ENCODE data around the gene ZBTB18. TPM values are rescaled to one million over a fixed set of nuclear protein-coding genes. Genes with fewer than 3 reads are reported as not detected.
A peak's percentile ranks its signal among the peaks of the same experiment; 100 is the strongest.

Gene ZBTB18
- total RNA-seq, 2 donors from 2014 or later: 9.6 to 10.3 TPM

- H3K36me3 Mint-ChIP-seq (ENCODE audit: insufficient read depth in 2 of 2): no peaks in the 10 kb centered on the region
- peak; percentile 89 to 91 for ATAC-seq (replicated peaks in 1 of 2)
- H3K9me3 Mint-ChIP-seq: no peaks in the 10 kb centered on the region
- H3K4me3 Mint-ChIP-seq: peak overlapping the region; percentile 78 to 84
- peak; percentile 43 to 51 for DNase-seq
- peaks cover 16% of the 10 kb centered on the region for H3K27me3 Mint-ChIP-seq (ENCODE audit: low read depth)
- H3K27ac Mint-ChIP-seq: no peak overlapping the region
- H3K4me1 Mint-ChIP-seq (ENCODE audit: low read depth): peaks cover 23% of the 10 kb centered on the region
Measured at GRCh38 chr1:244074559-244075171, 23.6 kb downstream of the ZBTB18 start.

- Mint-ChIP-seq H3K36me3 (ENCODE audit: insufficient read depth in 2 of 2) (no peaks in the 10 kb centered on the region), H3K27ac (no peak overlapping the region), H3K27me3 (ENCODE audit: low read depth) (peaks cover 11% of the 10 kb centered on the region), H3K4me3 (peak overlapping the region; percentile 78 to 84), H3K9me3 (no peaks in the 10 kb centered on the region), H3K4me1 (ENCODE audit: low read depth) (peaks cover 23% of the 10 kb centered on the region)
- DNase-seq (no peak), ATAC-seq (replicated peaks in 1 of 2) (peak; percentile 30 to 39)
Measured at GRCh38 chr1:244075247-244075722, 24.2 kb downstream of the ZBTB18 start.

GRCh38 chr1:244076740-244077139 lies 25.7 kb downstream of the ZBTB18 start:
- Mint-ChIP-seq H3K4me1 (ENCODE audit: low read depth) (peaks cover 23% of the 10 kb centered on the region), H3K4me3 (no peak overlapping the region), H3K27me3 (ENCODE audit: low read depth) (peaks cover 11% of the 10 kb centered on the region), H3K9me3 (no peaks in the 10 kb centered on the region), H3K27ac (no peak overlapping the region), H3K36me3 (ENCODE audit: insufficient read depth in 2 of 2) (no peaks in the 10 kb centered on the region)
- DNase-seq: no peak
- no peak for ATAC-seq (replicated peaks in 1 of 2)

- Mint-ChIP-seq H3K4me1 (ENCODE audit: low read depth) (peaks cover 23% of the 10 kb centered on the region), H3K4me3 (no peak overlapping the region), H3K27me3 (ENCODE audit: low read depth) (peaks cover 11% of the 10 kb centered on the region), H3K27ac (no peak overlapping the region), H3K9me3 (no peaks in the 10 kb centered on the region), H3K36me3 (ENCODE audit: insufficient read depth in 2 of 2) (no peaks in the 10 kb centered on the region)
- ATAC-seq (replicated peaks in 1 of 2): no peak
- no peak for DNase-seq
Measured at GRCh38 chr1:244077473-244078220, 26.6 kb downstream of the ZBTB18 start.

- peaks cover 9% of the 10 kb centered on the region for H3K27me3 Mint-ChIP-seq (ENCODE audit: low read depth)
- ATAC-seq (replicated peaks in 1 of 2): no peak
- H3K36me3 Mint-ChIP-seq (ENCODE audit: insufficient read depth in 2 of 2): no peaks in the 10 kb centered on the region
- peaks cover 4% of the 10 kb centered on the region for H3K4me1 Mint-ChIP-seq (ENCODE audit: low read depth)
- H3K9me3 Mint-ChIP-seq: no peaks in the 10 kb centered on the region
- no peak overlapping the region for H3K27ac Mint-ChIP-seq
- DNase-seq: no peak
- no peak overlapping the region for H3K4me3 Mint-ChIP-seq
Measured at GRCh38 chr1:244080343-244080929, 29.4 kb downstream of the ZBTB18 start.

- no peaks in the 10 kb centered on the region for H3K9me3 Mint-ChIP-seq
- ATAC-seq (replicated peaks in 1 of 2) (no peak), DNase-seq (no peak)
- H3K4me1 Mint-ChIP-seq (ENCODE audit: low read depth): no peaks in the 10 kb centered on the region
- H3K27ac Mint-ChIP-seq: no peak overlapping the region
- no peaks in the 10 kb centered on the region for H3K36me3 Mint-ChIP-seq (ENCODE audit: insufficient read depth in 2 of 2)
- peaks cover 6% of the 10 kb centered on the region for H3K27me3 Mint-ChIP-seq (ENCODE audit: low read depth)
- no peak overlapping the region for H3K4me3 Mint-ChIP-seq
Measured at GRCh38 chr1:244082969-244083368, 31.9 kb downstream of the ZBTB18 start.

- ATAC-seq (replicated peaks in 1 of 2): no peak
- H3K27me3 Mint-ChIP-seq (ENCODE audit: low read depth): peaks cover 6% of the 10 kb centered on the region
- no peaks in the 10 kb centered on the region for H3K9me3 Mint-ChIP-seq
- H3K27ac Mint-ChIP-seq: no peak overlapping the region
- no peak overlapping the region for H3K4me3 Mint-ChIP-seq
- DNase-seq: no peak
- H3K4me1 Mint-ChIP-seq (ENCODE audit: low read depth): no peaks in the 10 kb centered on the region
- H3K36me3 Mint-ChIP-seq (ENCODE audit: insufficient read depth in 2 of 2): no peaks in the 10 kb centered on the region
Measured at GRCh38 chr1:244083383-244083943, 32.4 kb downstream of the ZBTB18 start.

GRCh38 chr1:244084763-244085162 lies 33.7 kb downstream of the ZBTB18 start:
- no peak overlapping the region for H3K27ac Mint-ChIP-seq
- DNase-seq: no peak
- H3K9me3 Mint-ChIP-seq: no peaks in the 10 kb centered on the region
- ATAC-seq (replicated peaks in 1 of 2): no peak
- H3K36me3 Mint-ChIP-seq (ENCODE audit: insufficient read depth in 2 of 2): no peaks in the 10 kb centered on the region
- no peak overlapping the region for H3K4me3 Mint-ChIP-seq
- no peaks in the 10 kb centered on the region for H3K4me1 Mint-ChIP-seq (ENCODE audit: low read depth)
- peaks cover 6% of the 10 kb centered on the region for H3K27me3 Mint-ChIP-seq (ENCODE audit: low read depth)

GRCh38 chr1:244085891-244086290 lies 34.8 kb downstream of the ZBTB18 start:
- no peaks in the 10 kb centered on the region for H3K4me1 Mint-ChIP-seq (ENCODE audit: low read depth)
- peaks cover 6% of the 10 kb centered on the region for H3K27me3 Mint-ChIP-seq (ENCODE audit: low read depth)
- ATAC-seq (replicated peaks in 1 of 2): no peak
- no peaks in the 10 kb centered on the region for H3K9me3 Mint-ChIP-seq
- no peak overlapping the region for H3K4me3 Mint-ChIP-seq
- no peak for DNase-seq
- H3K36me3 Mint-ChIP-seq (ENCODE audit: insufficient read depth in 2 of 2): no peaks in the 10 kb centered on the region
- no peak overlapping the region for H3K27ac Mint-ChIP-seq

GRCh38 chr1:244087021-244087560 lies 36.0 kb downstream of the ZBTB18 start:
- Mint-ChIP-seq H3K27ac (no peak overlapping the region), H3K4me3 (no peak overlapping the region), H3K4me1 (ENCODE audit: low read depth) (no peaks in the 10 kb centered on the region), H3K36me3 (ENCODE audit: insufficient read depth in 2 of 2) (no peaks in the 10 kb centered on the region), H3K27me3 (ENCODE audit: low read depth) (peaks cover 6% of the 10 kb centered on the region), H3K9me3 (no peaks in the 10 kb centered on the region)
- ATAC-seq (replicated peaks in 1 of 2): no peak
- DNase-seq: no peak

GRCh38 chr1:244087611-244088010 lies 36.5 kb downstream of the ZBTB18 start:
- ATAC-seq (replicated peaks in 1 of 2): no peak
- peaks cover 6% of the 10 kb centered on the region for H3K27me3 Mint-ChIP-seq (ENCODE audit: low read depth)
- no peak overlapping the region for H3K27ac Mint-ChIP-seq
- no peaks in the 10 kb centered on the region for H3K36me3 Mint-ChIP-seq (ENCODE audit: insufficient read depth in 2 of 2)
- H3K4me3 Mint-ChIP-seq: no peak overlapping the region
- H3K4me1 Mint-ChIP-seq (ENCODE audit: low read depth): no peaks in the 10 kb centered on the region
- no peak for DNase-seq
- H3K9me3 Mint-ChIP-seq: no peaks in the 10 kb centered on the region

GRCh38 chr1:244088161-244088560 lies 37.1 kb downstream of the ZBTB18 start:
- Mint-ChIP-seq H3K4me1 (ENCODE audit: low read depth) (no peaks in the 10 kb centered on the region), H3K27me3 (ENCODE audit: low read depth) (peaks cover 6% of the 10 kb centered on the region), H3K27ac (no peak overlapping the region), H3K36me3 (ENCODE audit: insufficient read depth in 2 of 2) (no peaks in the 10 kb centered on the region), H3K4me3 (no peak overlapping the region), H3K9me3 (no peaks in the 10 kb centered on the region)
- DNase-seq (no peak), ATAC-seq (replicated peaks in 1 of 2) (no peak)

GRCh38 chr1:244089561-244089960 lies 38.5 kb downstream of the ZBTB18 start:
- Mint-ChIP-seq H3K36me3 (ENCODE audit: insufficient read depth in 2 of 2) (no peaks in the 10 kb centered on the region), H3K4me1 (ENCODE audit: low read depth) (no peaks in the 10 kb centered on the region), H3K9me3 (no peaks in the 10 kb centered on the region), H3K4me3 (no peak overlapping the region), H3K27ac (no peak overlapping the region), H3K27me3 (ENCODE audit: low read depth) (no peaks in the 10 kb centered on the region)
- ATAC-seq (replicated peaks in 1 of 2) (no peak), DNase-seq (no peak)
